G401.6 (cell line): Measurements from ENCODE around the gene MKNK1.

ENCODE experiments used
- FAIRE-seq: peaks from 2 replicates; lab custom pipeline; 2012; peaks lifted over from hg19 to GRCh38; lab: Jason Lieb, UNC

MKNK1 gene

DNA sequence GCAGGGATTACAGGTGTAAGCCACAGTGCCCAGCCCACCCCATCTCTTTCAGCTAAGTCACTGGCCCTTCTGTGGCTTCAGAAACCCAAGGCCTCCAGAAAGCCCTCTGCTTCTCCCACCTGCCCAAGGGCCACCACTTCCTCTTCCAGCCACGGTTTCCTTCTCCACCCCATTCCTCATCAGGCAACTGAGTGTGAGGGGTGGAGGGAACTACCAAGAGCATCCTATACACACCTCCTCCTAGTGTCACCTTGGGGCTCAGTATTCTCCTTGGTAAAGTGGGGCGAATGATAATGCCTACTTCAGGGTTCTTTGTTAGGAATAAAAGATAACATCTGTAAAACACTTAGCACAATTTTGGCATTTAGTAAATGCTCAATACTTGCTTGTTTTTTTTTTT, 82.7 kb downstream of the MKNK1 start:
- no peak for FAIRE-seq

DNA sequence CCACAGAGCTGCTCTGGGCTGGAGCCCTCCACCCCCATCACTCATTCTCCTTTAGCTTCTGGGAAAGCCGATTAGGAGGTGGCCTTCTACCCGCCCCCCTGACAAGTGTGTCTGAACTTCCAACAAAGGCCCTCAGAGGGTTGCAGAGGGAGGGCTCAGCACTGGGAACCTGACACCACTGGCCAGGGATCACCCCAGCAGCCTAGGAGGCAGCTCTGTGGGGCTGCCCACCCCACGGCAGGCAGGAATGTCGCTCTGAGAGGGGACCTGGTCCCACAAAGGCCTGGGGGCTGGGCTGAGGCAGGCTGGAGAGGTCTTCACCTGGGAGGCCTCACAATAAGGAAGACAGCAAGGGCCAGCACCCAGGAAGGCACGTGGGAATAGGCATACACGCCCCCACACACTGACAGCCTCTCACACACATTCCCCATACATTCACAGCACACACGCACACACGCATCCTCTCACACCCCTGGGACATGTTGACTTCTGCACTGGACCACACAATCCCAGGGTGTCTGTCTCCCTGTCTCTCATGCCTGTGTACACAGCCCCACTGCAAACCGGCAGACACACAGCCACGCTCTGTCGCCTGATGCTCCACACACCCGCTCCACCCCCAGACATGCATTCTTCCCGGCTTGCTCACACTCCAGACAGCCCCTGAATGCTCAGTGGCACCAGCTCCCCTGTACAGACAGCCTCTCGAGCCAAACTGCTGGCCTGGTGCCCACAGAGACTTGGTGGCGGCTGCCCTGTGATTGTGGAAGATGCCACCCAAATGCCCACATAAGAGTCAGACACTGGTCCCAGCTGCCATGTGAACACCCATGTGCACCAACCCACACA, 83.8 kb downstream of the MKNK1 start:
- FAIRE-seq, result no peak

DNA sequence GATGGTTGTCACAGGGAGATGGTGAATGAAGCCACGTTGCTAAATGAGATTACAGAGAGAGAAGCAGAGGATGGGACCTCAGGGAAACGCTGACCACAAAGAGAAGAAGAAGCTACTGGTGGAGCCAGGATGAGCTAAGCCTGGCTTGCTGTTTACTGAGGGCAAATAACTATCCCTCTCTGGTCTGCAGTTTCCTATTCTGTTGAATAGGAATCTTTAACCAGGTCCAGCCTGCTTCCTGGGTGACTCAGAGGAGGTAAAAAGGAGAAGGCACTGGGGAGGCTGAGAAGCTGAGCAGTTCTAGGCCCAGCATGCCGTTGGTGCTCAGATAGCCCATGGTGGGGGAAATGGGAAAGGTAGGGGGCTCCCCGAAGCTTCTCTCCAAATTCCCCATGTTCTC, 84.9 kb downstream of the MKNK1 start:
- no peak for FAIRE-seq

DNA sequence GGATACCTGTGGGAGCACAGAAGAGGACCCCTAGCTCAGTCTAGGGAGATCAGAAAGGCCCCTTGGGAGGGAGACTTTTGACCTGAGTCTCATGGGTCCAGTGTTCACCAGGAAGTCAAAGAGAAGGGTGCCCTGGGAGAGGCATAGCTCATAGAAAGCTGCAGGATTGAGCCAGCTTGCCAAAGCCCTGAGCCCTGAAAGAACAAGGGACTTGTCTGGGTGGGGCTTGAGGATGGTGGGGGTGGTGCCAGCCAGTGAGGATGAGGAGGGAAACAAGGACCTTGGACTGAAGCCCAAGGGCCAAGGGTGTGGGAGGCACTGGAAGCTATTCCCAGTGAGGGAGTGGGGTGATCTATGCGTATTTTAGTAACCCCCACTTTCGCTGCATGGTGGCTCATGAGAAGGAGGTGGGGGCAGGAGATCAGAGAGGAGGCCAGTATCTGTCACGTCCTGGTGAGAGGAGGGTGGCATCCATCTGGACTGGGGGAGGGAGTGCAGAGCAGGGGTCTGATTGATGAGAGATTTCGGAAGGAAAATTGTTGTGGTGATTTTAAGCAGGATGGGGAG, 86.1 kb downstream of the MKNK1 start:
- FAIRE-seq, result no peak

DNA sequence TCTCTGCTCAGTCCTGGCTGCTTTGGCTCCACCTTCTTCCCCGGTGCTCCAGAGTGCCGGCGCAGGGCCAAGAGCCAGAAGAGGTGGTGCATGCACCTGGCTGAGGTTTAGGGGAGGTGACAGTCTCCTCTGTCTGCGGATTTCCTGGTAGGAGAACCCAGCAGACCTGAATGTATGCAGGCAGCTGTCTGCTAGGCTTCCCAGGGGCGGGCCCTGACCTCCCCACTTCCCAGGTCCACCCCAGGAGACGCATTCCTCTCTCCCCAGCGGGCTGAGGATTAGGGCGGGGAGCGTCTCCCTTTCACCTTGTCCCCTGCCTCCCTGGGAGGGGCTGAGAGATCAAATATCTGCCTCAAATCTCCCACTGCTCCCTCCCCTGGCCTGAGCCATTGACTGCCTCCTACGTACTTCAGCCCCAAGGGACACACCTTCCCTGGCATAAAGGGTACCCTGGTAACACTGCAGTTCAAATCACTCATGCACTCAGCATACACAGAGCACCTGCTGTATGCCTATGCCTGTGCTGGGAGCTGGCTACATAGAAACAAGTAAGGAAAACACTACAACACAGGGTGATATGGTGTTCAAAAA, 87.0 kb downstream of the MKNK1 start:
- no peak for FAIRE-seq

DNA sequence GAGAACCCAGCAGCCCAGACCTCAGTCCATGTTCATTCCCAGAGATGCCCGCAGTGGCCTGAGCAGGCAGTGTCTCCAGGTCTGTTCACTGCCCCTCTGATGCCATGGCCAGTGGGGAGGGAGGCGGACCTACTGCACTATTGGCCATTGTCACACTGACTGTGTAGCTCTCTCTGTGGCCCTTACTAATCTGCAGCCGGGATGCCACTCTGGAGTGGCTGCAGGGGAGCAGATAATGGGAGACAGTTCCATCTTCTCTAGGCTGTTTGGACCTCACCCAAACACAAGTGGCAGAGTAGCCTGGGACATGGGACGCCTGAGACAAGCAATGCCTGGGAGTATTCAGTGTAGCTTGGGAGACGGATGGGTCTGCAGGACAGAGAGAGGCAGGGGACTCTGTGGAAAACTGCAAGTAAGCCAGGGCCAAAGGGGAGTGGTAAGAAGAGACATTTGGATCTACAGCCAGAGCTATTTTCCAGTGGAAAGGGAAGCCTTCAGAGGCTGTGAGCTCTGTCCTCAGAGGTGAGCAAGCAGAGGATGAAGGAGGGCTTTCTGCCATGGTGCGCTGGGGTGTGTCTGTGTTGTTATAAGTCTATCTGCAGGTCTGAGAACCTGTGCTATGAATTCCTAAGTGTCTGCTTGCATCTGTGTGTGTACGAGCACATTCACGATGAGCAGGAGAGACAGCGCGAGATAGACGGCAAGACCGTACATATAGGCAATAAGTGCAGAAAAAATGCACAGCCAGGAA, 87.7 kb downstream of the MKNK1 start:
- no peak for FAIRE-seq

DNA sequence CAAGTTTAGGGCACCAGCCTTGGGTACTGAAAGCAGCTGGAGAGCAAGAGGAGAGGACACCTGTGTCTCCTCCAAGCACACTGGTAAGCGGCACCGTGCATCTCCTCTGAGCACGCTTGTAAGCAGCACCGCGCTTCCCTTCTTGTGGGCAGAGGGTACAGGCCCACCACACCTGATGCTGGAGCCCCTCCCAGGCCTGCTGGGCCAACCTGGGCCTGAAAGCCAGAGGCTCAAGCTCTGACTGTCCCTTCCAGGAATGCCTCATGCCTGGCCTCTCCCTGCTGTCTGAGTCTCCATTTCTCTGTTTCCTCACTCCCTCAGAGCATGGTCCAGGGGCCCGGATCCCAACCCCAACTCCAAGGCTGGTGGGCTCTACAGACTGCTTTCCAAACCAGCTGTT, 88.5 kb downstream of the MKNK1 start:
- FAIRE-seq, result no peak

DNA sequence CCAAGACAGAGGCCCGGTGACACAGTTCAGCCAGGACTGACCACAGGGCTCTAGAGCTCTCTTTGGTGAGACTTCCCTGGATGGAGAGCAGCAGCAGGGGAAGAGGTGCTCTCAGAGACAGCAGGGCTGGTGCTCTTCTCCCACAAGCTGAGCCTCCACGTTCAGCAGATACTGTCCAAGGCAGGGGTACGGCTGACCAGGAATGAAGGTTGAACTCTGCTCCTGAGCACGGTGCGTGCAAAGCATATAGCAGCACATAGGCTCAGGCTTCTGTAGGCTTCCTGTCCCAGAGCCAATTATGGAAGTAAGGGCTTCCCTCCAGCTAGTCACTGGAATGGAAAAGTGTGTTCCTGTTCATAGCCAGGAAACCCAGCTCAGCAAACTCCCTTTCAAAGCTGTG, 90.5 kb downstream of the MKNK1 start:
- no peak for FAIRE-seq

DNA sequence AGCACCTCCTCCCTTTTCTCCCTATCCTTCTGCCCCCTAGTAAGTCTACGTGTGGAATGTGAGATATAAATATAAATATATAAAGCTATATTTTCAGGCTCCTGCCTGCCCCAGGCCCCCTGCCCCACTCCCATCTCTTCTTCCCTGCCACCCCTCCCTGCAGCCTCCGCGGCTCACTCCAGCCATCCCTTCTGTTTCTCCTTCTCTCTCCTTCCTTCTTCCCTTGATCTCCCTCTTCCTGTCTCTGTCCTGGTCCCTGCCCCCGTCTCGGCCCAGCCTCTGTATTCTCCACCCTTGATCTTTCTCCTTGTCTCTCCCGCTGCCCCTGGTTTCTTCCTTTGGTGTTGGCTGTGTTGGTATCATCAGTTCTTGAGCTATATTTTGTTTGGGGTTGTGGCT, 91.3 kb downstream of the MKNK1 start:
- FAIRE-seq, result no peak

DNA sequence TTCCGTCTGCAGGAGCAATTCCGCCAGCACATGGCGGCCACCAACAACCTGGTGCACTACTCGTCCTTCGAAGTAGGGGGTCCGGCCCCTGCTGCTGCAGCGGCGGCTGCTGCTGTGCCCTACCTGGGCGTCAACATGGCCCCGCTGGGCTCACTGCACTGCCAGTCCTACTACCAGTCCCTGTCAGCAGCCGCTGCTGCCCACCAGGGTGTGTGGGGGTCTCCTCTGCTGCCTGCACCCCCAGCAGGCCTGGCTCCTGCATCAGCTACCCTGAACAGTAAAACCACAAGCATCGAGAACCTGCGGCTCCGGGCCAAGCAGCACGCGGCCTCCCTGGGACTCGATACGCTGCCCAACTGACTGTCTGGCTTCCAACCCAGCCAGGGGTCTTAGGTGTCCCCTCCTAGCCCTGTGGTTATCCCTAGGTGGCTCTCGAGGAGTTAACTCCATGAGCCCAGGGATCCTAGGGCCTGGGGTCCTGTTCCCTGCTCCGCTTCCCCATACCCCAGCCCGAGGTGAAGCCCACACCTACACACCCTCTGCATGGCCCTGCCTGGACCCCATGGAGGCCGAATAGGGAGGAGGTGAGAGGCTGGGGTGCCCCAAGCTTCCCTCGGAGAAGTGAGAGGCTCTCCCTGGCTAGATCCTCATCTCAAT, 91.8 kb downstream of the MKNK1 start:
- no peak for FAIRE-seq

DNA sequence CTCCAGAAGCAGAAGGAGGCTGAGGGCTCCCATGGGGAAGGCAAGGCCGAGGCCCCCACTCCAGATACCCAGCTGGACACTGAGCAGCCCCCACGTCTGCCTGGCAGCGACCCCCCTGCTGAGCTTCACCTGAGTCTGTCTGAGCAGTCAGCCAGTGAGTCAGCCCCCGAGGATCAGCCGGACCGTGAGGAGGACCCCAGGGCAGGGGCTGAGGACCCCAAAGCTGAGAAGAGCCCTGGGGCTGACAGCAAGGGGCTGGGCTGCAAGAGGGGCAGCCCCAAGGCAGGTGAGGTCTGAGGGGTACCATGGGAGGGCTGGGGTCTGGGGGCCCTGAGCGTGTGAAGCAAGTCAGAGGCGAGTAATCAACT, 93.1 kb downstream of the MKNK1 start:
- FAIRE-seq, result no peak

DNA sequence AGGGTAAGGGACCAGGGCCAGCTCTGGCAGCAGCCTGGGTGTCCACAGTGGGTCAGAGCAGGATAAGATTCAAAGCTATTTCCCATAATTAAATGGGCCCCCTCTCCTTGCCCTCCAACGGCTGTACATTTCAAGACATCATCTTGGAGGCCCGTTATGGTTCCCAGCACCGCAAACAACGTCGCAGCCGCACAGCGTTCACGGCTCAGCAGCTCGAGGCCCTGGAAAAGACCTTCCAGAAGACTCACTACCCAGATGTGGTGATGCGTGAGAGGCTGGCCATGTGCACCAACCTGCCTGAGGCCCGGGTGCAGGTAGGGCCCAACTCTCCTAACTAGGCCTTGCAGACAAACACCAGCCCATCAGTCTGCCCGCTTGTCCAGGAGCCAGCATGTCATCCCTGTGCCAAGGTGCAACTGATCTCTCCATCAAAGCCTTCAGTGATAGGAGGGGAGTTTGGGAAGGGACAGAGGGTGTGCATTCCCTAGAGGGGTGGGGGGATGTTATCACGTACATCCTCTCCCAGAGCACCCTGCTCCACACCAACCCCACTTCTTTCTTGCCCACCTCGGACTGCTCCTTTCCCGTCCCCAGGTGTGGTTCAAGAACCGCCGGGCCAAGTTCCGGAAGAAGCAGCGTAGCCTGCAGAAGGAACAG, 93.6 kb downstream of the MKNK1 start:
- FAIRE-seq, result no peak

DNA sequence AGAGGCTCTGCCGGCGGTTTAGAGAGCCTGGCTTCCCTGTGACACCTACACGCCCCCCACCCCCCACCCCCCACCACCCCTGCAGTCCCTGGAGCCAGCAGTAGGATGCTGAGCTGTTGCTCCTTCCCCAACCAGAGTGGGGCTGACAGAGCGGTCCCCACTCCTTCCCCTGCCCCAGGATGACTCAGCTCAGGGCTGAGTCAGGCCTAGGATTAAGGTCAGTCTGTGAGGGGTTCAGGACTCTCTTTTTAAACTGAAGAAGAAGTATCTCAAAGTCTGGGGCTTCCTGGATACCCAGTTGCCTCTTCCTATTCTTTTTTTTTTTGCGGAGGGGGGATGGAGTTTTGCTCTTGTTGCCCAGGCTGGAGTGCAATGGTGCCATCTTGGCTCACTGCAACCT, 95.3 kb downstream of the MKNK1 start:
- FAIRE-seq, result no peak
